GM23338 (cell line): ENCODE data around the gene UBALD2. TPM values are rescaled to one million over a fixed set of nuclear protein-coding genes. Genes with fewer than 3 reads are reported as not detected.

Experiments
- ATAC-seq: fragments of 200-7000 bp; cut with Tn5 transposase; 3 replicates; pipeline ENCODE4 v1.9.1; 2020
- DNase-seq: peaks from one replicate; pipeline ENCODE4 v3.0.0-alpha.2; 2015; ENCODE audit warnings: low spot score
- H2AFZ ChIP-seq: fragments of 200-600 bp; sonication (generic); 2 replicates; pipeline ENCODE4 v1.8.0; 2016; ENCODE audit warnings: antibody characterized with exemption, mild to moderate bottlenecking, moderate library complexity
- H3F3A ChIP-seq: fragments of 200-600 bp; sonication (generic); replicated peaks from 2 replicates; pipeline ENCODE4 v1.8.0; 2017; ENCODE audit warnings: antibody characterized with exemption, mixed run types, low read depth
- H3K27ac ChIP-seq: fragments of 200-600 bp; sonication (generic); 2 replicates; pipeline ENCODE4 v1.6.1; 2016; ENCODE audit warnings: low read depth
- H3K27me3 ChIP-seq: fragments of 200-600 bp; sonication (generic); 2 replicates; pipeline ENCODE4 v1.8.0; 2016; ENCODE audit warnings: mild to moderate bottlenecking, mixed run types, moderate library complexity; ENCODE audit not compliant: insufficient read depth
- H3K36me3 ChIP-seq: fragments of 200-600 bp; sonication (generic); 2 replicates; pipeline ENCODE4 v1.8.0; 2016; ENCODE audit warnings: mild to moderate bottlenecking; ENCODE audit not compliant: insufficient read depth
- H3K4me1 ChIP-seq: fragments of 200-600 bp; sonication (generic); 2 replicates; pipeline ENCODE4 v1.8.0; 2016; ENCODE audit warnings: mild to moderate bottlenecking, moderate library complexity; ENCODE audit not compliant: insufficient read depth
- H3K4me2 ChIP-seq: fragments of 200-600 bp; sonication (generic); 2 replicates; pipeline ENCODE4 v1.7.1; 2017; ENCODE audit warnings: mixed run types
- H3K4me3 ChIP-seq: fragments of 200-600 bp; sonication (generic); 2 replicates; pipeline ENCODE4 v1.6.1; 2016; ENCODE audit warnings: mixed run types
- H3K79me2 ChIP-seq: fragments of 200-600 bp; sonication (generic); replicated peaks from 2 replicates; pipeline ENCODE4 v1.8.0; 2017; ENCODE audit warnings: mild to moderate bottlenecking; ENCODE audit not compliant: insufficient read depth
- H3K9me2 ChIP-seq: fragments of 200-600 bp; sonication (generic); 2 replicates; pipeline ENCODE4 v1.8.0; 2017; ENCODE audit not compliant: insufficient read depth
- H4K20me1 ChIP-seq: fragments of 200-600 bp; sonication (generic); replicated peaks from 2 replicates; pipeline ENCODE4 v1.8.0; 2017; ENCODE audit warnings: mild to moderate bottlenecking; ENCODE audit not compliant: insufficient read depth
- H3K27ac Mint-ChIP-seq: 2 replicates; pipeline ENCODE4 v1.8.0; 2020; ENCODE audit warnings: inconsistent platforms, mild to moderate bottlenecking, moderate library complexity, mixed read lengths
- H3K27me3 Mint-ChIP-seq: 3 replicates; pipeline ENCODE4 v1.8.0; 2022; ENCODE audit warnings: low read depth, mild to moderate bottlenecking, moderate library complexity, mixed read lengths, inconsistent platforms; ENCODE audit not compliant: insufficient read depth, poor library complexity
- H3K36me3 Mint-ChIP-seq: 3 replicates; pipeline ENCODE4 v1.8.0; 2021; ENCODE audit warnings: low read depth, mild to moderate bottlenecking, inconsistent platforms, moderate library complexity, mixed read lengths
- H3K4me1 Mint-ChIP-seq: 3 replicates; pipeline ENCODE4 v1.8.0; 2020; ENCODE audit warnings: mild to moderate bottlenecking, inconsistent platforms, mixed read lengths
- H3K4me3 Mint-ChIP-seq: 3 replicates; pipeline ENCODE4 v1.8.0; 2021; ENCODE audit warnings: moderate library complexity, mild to moderate bottlenecking, inconsistent platforms, mixed read lengths
- H3K9me3 Mint-ChIP-seq: 3 replicates; pipeline ENCODE4 v1.8.0; 2020; ENCODE audit warnings: moderate library complexity, mild to moderate bottlenecking, inconsistent platforms, mixed read lengths
- EZH2 ChIP-seq: fragments of 200-600 bp; sonication (generic); IDR thresholded peaks from one replicate; pipeline ENCODE4 v1.8.0; 2017; ENCODE audit warnings: antibody characterized with exemption, mild to moderate bottlenecking, low read depth; ENCODE audit not compliant: unreplicated experiment
- EZH2phosphoT487 ChIP-seq: fragments of 200-600 bp; sonication (generic); IDR thresholded peaks from one replicate; pipeline ENCODE4 v1.8.1; 2018; ENCODE audit warnings: antibody characterized with exemption; ENCODE audit not compliant: unreplicated experiment
- NANOG ChIP-seq: IDR thresholded peaks from 2 replicates; pipeline ENCODE4 v1.6.1; 2016; ENCODE audit warnings: antibody characterized with exemption, borderline replicate concordance
- STAT1 ChIP-seq: IDR thresholded peaks from one replicate; pipeline ENCODE4 v1.6.1; 2016; ENCODE audit warnings: antibody characterized with exemption; ENCODE audit not compliant: unreplicated experiment
- ZNF114 ChIP-seq: fragments of 250-450 bp; sonication (Bioruptor Pico); IDR thresholded peaks from 2 replicates; pipeline ENCODE4 v1.5.0; 2020; ENCODE audit warnings: mild to moderate bottlenecking, moderate library complexity
- ZNF331 ChIP-seq: fragments of 250-450 bp; sonication (Bioruptor Pico); IDR thresholded peaks from 2 replicates; pipeline ENCODE4 v1.5.0; 2020; ENCODE audit warnings: low read depth, mild to moderate bottlenecking, moderate library complexity
- polyA plus RNA-seq: library from polyadenylated mRNA; unstranded; fragments of >200 nt; fragmentation: Nextera tagmentation; extraction: Ambion mirVana; gene quantifications from 2 replicates; pipeline ENCODE4 v1.2.1, GENCODE V29; 2016
- total RNA-seq: library from RNA; depleted of rRNA; stranded (reverse); fragments of >200 nt; shearing (Covaris generic); gene quantifications from 2 replicates; pipeline ENCODE4 v1.2.3, GENCODE V29; 2014
- TF ChIP-seq, protein P1 (sequence below): IDR thresholded peaks from 2 replicates; pipeline ENCODE4 v1.6.1; 2016; ENCODE audit warnings: antibody characterized with exemption
- TF ChIP-seq, protein P2 (sequence below), 2 experiments: fragments of 200-600 bp in 1 of 2; sonication (generic) in 1 of 2; conservative IDR thresholded peaks; 2 replicates each; pipeline versions ENCODE4 v1.5.1 to v1.6.1; 2016 to 2017; ENCODE audit warnings: antibody characterized with exemption in 2 of 2, low read depth in 2 of 2, mild to moderate bottlenecking in 2 of 2, moderate library complexity in 1 of 2
- TF ChIP-seq, protein P3 (sequence below): fragments of 250-450 bp; sonication (Bioruptor Pico); IDR thresholded peaks from 2 replicates; pipeline ENCODE4 v1.5.0; 2020; ENCODE audit warnings: mild to moderate bottlenecking, moderate library complexity

UBALD2 gene
- total and polyA plus RNA-seq, 2 experiments from 2014 or later, result 2.2 to 3.1 TPM

DNA sequence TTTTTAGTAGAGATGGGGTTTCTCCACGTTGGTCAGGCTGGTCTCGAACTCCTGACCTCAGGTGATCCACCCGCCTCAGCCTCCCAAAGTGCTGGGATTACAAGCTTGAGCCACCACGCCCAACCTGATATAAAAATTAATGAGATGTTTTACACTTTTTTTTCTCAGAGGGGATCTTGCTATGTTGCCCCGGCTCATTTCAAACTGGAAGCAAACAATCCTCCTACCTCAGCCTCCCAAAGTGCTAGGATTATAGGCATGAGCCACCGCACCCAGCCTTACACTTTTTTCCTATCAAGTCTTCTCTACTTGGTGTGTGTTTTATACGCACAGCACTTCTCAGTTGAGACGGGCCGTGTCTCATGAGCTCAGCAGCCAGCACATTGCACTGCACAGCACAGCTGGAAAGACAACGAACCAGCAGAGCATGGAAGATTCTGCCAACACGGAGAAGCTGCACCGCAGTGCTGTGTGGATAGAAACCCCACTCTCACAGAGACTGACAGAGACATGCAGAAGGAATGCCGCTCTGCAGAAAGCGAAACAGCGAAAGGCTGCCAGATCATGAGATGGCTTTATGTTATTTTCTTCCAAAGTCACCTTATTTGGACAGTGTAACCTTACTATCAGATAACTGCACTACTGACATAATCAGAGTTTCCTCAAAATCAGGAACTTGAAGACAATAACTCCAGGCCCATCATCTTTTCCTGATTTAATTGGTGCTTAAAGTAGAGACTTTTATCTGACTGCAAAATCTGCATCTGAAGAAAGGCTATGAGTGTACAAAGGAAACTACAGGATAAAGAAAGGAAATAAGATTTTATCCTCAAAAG, 49.5 kb downstream of the UBALD2 start:
- H3K4me1 Mint-ChIP-seq, result 0 out of 3 replicates have a peak, but pooled peaks cover 2% of the 10 kb centered on the region
- DNase-seq (no peak), ATAC-seq (no peak)
- H3K36me3 Mint-ChIP-seq, result peaks cover 16% of the 10 kb centered on the region; the same call in 2 of the 3 replicates
- Histone ChIP-seq H3K27ac (0 out of 2 replicates have a peak overlapping the region, but pooled peaks have one; percentile 4), H3K27me3 (no peaks in the 10 kb centered on the region), H4K20me1 (no peaks in the 10 kb centered on the region), H3K36me3 (0 out of 2 replicates have a peak, but pooled peaks cover 12% of the 10 kb centered on the region), H3K4me2 (no peak overlapping the region), H3F3A (no peaks in the 10 kb centered on the region), H3K79me2 (no peaks in the 10 kb centered on the region), H3K9me2 (no peaks in the 10 kb centered on the region), H3K4me1 (no peaks in the 10 kb centered on the region), H3K4me3 (no peak overlapping the region), H2AFZ (no peak overlapping the region)
- no peak overlapping the region for H3K4me3 Mint-ChIP-seq
- no peak overlapping the region for H3K27ac Mint-ChIP-seq
- no peaks in the 10 kb centered on the region for H3K9me3 Mint-ChIP-seq
- no peak for TF ChIP-seq EZH2phosphoT487
- TF ChIP-seq ZNF114 (CRISPR knock-in tag), result no peak
- TF ChIP-seq NANOG, result no peak
- no peak for TF ChIP-seq ZNF331 (CRISPR knock-in tag)
- H3K27me3 Mint-ChIP-seq, result peaks cover 2% of the 10 kb centered on the region

DNA sequence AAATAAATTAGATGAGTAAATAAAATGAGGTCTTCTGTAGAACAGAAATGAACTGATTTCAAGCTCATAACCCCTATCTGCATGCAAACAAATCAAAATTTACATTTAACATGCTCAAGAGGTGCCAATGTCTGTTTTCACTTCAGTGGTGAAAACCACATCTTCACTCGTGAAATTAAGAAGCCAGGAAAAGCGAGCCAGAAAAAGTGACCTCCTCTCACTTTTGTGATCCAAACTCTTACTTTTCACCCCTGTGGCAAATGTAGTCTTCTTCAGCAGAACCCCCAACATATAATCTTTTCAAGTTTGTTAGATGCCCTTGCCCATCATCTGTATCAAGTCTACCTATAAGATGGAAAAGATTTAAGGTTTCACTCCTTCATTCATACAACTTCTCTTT, 52.4 kb downstream of the UBALD2 start:
- Histone ChIP-seq H3K27ac (no peak overlapping the region), H2AFZ (no peak overlapping the region), H3K4me3 (no peak overlapping the region), H3K4me2 (no peak overlapping the region), H3K4me1 (no peaks in the 10 kb centered on the region), H3K9me2 (no peaks in the 10 kb centered on the region), H3K27me3 (no peaks in the 10 kb centered on the region), H3K79me2 (no peaks in the 10 kb centered on the region), H3K36me3 (0 out of 2 replicates have a peak, but pooled peaks cover 6% of the 10 kb centered on the region), H3F3A (no peaks in the 10 kb centered on the region), H4K20me1 (peaks cover 7% of the 10 kb centered on the region; the same call in 1 of the 2 replicates)
- no peak overlapping the region for H3K27ac Mint-ChIP-seq
- H3K36me3 Mint-ChIP-seq, result peaks cover 23% of the 10 kb centered on the region
- H3K4me1 Mint-ChIP-seq, result 0 out of 3 replicates have a peak, but pooled peaks cover 2% of the 10 kb centered on the region
- ATAC-seq, result no peak
- DNase-seq, result no peak
- H3K27me3 Mint-ChIP-seq, result peaks cover 2% of the 10 kb centered on the region
- H3K4me3 Mint-ChIP-seq, result no peak overlapping the region
- H3K9me3 Mint-ChIP-seq, result no peaks in the 10 kb centered on the region
- TF ChIP-seq, protein P1, sequence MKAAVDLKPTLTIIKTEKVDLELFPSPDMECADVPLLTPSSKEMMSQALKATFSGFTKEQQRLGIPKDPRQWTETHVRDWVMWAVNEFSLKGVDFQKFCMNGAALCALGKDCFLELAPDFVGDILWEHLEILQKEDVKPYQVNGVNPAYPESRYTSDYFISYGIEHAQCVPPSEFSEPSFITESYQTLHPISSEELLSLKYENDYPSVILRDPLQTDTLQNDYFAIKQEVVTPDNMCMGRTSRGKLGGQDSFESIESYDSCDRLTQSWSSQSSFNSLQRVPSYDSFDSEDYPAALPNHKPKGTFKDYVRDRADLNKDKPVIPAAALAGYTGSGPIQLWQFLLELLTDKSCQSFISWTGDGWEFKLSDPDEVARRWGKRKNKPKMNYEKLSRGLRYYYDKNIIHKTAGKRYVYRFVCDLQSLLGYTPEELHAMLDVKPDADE, result no peak
- no peak for TF ChIP-seq ZNF114 (CRISPR knock-in tag)
- TF ChIP-seq, protein P2, sequence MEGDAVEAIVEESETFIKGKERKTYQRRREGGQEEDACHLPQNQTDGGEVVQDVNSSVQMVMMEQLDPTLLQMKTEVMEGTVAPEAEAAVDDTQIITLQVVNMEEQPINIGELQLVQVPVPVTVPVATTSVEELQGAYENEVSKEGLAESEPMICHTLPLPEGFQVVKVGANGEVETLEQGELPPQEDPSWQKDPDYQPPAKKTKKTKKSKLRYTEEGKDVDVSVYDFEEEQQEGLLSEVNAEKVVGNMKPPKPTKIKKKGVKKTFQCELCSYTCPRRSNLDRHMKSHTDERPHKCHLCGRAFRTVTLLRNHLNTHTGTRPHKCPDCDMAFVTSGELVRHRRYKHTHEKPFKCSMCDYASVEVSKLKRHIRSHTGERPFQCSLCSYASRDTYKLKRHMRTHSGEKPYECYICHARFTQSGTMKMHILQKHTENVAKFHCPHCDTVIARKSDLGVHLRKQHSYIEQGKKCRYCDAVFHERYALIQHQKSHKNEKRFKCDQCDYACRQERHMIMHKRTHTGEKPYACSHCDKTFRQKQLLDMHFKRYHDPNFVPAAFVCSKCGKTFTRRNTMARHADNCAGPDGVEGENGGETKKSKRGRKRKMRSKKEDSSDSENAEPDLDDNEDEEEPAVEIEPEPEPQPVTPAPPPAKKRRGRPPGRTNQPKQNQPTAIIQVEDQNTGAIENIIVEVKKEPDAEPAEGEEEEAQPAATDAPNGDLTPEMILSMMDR (conservative IDR thresholded peaks at IDR 0.05; ENCODE audit: low read depth in 2 of 2), result no peak
- TF ChIP-seq STAT1, result no peak
- no peak for TF ChIP-seq ZNF331 (CRISPR knock-in tag)
- TF ChIP-seq NANOG, result no peak
- TF ChIP-seq, protein P3, sequence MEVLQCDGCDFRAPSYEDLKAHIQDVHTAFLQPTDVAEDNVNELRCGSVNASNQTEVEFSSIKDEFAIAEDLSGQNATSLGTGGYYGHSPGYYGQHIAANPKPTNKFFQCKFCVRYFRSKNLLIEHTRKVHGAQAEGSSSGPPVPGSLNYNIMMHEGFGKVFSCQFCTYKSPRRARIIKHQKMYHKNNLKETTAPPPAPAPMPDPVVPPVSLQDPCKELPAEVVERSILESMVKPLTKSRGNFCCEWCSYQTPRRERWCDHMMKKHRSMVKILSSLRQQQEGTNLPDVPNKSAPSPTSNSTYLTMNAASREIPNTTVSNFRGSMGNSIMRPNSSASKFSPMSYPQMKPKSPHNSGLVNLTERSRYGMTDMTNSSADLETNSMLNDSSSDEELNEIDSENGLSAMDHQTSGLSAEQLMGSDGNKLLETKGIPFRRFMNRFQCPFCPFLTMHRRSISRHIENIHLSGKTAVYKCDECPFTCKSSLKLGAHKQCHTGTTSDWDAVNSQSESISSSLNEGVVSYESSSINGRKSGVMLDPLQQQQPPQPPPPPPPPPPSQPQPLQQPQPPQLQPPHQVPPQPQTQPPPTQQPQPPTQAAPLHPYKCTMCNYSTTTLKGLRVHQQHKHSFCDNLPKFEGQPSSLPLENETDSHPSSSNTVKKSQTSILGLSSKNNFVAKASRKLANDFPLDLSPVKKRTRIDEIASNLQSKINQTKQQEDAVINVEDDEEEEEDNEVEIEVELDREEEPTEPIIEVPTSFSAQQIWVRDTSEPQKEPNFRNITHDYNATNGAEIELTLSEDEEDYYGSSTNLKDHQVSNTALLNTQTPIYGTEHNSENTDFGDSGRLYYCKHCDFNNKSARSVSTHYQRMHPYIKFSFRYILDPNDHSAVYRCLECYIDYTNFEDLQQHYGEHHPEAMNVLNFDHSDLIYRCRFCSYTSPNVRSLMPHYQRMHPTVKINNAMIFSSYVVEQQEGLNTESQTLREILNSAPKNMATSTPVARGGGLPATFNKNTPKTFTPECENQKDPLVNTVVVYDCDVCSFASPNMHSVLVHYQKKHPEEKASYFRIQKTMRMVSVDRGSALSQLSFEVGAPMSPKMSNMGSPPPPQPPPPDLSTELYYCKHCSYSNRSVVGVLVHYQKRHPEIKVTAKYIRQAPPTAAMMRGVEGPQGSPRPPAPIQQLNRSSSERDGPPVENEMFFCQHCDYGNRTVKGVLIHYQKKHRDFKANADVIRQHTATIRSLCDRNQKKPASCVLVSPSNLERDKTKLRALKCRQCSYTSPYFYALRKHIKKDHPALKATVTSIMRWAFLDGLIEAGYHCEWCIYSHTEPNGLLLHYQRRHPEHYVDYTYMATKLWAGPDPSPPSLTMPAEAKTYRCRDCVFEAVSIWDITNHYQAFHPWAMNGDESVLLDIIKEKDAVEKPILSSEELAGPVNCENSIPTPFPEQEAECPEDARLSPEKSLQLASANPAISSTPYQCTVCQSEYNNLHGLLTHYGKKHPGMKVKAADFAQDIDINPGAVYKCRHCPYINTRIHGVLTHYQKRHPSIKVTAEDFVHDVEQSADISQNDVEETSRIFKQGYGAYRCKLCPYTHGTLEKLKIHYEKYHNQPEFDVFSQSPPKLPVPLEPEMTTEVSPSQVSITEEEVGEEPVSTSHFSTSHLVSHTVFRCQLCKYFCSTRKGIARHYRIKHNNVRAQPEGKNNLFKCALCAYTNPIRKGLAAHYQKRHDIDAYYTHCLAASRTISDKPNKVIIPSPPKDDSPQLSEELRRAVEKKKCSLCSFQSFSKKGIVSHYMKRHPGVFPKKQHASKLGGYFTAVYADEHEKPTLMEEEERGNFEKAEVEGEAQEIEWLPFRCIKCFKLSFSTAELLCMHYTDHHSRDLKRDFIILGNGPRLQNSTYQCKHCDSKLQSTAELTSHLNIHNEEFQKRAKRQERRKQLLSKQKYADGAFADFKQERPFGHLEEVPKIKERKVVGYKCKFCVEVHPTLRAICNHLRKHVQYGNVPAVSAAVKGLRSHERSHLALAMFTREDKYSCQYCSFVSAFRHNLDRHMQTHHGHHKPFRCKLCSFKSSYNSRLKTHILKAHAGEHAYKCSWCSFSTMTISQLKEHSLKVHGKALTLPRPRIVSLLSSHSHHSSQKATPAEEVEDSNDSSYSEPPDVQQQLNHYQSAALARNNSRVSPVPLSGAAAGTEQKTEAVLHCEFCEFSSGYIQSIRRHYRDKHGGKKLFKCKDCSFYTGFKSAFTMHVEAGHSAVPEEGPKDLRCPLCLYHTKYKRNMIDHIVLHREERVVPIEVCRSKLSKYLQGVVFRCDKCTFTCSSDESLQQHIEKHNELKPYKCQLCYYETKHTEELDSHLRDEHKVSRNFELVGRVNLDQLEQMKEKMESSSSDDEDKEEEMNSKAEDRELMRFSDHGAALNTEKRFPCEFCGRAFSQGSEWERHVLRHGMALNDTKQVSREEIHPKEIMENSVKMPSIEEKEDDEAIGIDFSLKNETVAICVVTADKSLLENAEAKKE, result no peak
- no peak for TF ChIP-seq EZH2
- no peak for TF ChIP-seq EZH2phosphoT487
